ENCODE data around the gene TMEM200A. TPM values are rescaled to one million over a fixed set of nuclear protein-coding genes. Genes with fewer than 3 reads are reported as not detected.

Gene TMEM200A
- total RNA-seq, 2 donors from 2014 or later, result 0.66 to 1.0 TPM

- ATAC-seq (no peak), DNase-seq (no peak)
- 56 to 73% methylated on average over 1 of the region's 1 CpG for WGBS, 2 donors
- H3K4me1 ChIP-seq, result no peaks in the 10 kb centered on the region
- H3K4me3 ChIP-seq, result no peak overlapping the region
- TF ChIP-seq CTCF (IDR thresholded peaks at IDR 0.05), result no peak
- no peak for TF ChIP-seq POLR2A (IDR thresholded peaks at IDR 0.05)
- no peaks in the 10 kb centered on the region for H3K27me3 ChIP-seq
- intact Hi-C loops (cut with DNase I), result no loop called here
- no peaks in the 10 kb centered on the region for H3K9me3 ChIP-seq
- H3K27ac ChIP-seq, result no peak overlapping the region
- no peaks in the 10 kb centered on the region for H3K36me3 ChIP-seq (replicated peaks in 1 of 2; ENCODE audit: insufficient read depth in 1 of 2, low read depth in 2 of 2)
These were observed 101.6 kb downstream of the TMEM200A start for GRCh38 chr6:130467146-130468050.

- H3K4me3 ChIP-seq, result no peak overlapping the region
- WGBS, 2 donors, result 39 to 52% methylated on average over 7 of the region's 7 CpGs
- no peak for TF ChIP-seq CTCF (IDR thresholded peaks at IDR 0.05)
- no peak for TF ChIP-seq POLR2A (IDR thresholded peaks at IDR 0.05)
- DNase-seq, result no peak
- H3K27me3 ChIP-seq, result no peaks in the 10 kb centered on the region
- no peaks in the 10 kb centered on the region for H3K36me3 ChIP-seq (replicated peaks in 1 of 2; ENCODE audit: insufficient read depth in 1 of 2, low read depth in 2 of 2)
- no peaks in the 10 kb centered on the region for H3K9me3 ChIP-seq
- intact Hi-C loops (cut with DNase I), result no loop called here
- H3K27ac ChIP-seq, result no peak overlapping the region
- no peaks in the 10 kb centered on the region for H3K4me1 ChIP-seq
- no peak for ATAC-seq
These were observed 104.9 kb downstream of the TMEM200A start for GRCh38 chr6:130470766-130471165.

GRCh38 chr6:130473886-130474285 is 108.1 kb downstream of the TMEM200A start:
- ATAC-seq (no peak), DNase-seq (no peak)
- Histone ChIP-seq H3K4me3 (no peak overlapping the region), H3K27me3 (no peaks in the 10 kb centered on the region), H3K4me1 (no peaks in the 10 kb centered on the region), H3K27ac (no peak overlapping the region), H3K36me3 (replicated peaks in 1 of 2; ENCODE audit: insufficient read depth in 1 of 2, low read depth in 2 of 2) (no peaks in the 10 kb centered on the region), H3K9me3 (no peaks in the 10 kb centered on the region)
- intact Hi-C loops (cut with DNase I), result no loop called here
- TF ChIP-seq POLR2A (IDR thresholded peaks at IDR 0.05) (no peak), CTCF (IDR thresholded peaks at IDR 0.05) (no peak)
- 57 to 59% methylated on average over 5 of the region's 5 CpGs for WGBS, 2 donors

- H3K4me1 ChIP-seq, result no peaks in the 10 kb centered on the region
- intact Hi-C loops (cut with DNase I), result no loop called here
- ATAC-seq, result no peak
- 66 to 73% methylated on average over 5 of the region's 5 CpGs for WGBS, 2 donors
- no peak overlapping the region for H3K27ac ChIP-seq
- no peaks in the 10 kb centered on the region for H3K9me3 ChIP-seq
- TF ChIP-seq CTCF (IDR thresholded peaks at IDR 0.05) (no peak), POLR2A (IDR thresholded peaks at IDR 0.05) (no peak)
- H3K4me3 ChIP-seq, result no peak overlapping the region
- DNase-seq, result no peak
- no peaks in the 10 kb centered on the region for H3K36me3 ChIP-seq (replicated peaks in 1 of 2; ENCODE audit: insufficient read depth in 1 of 2, low read depth in 2 of 2)
- H3K27me3 ChIP-seq, result no peaks in the 10 kb centered on the region
These were observed 117.0 kb downstream of the TMEM200A start for GRCh38 chr6:130482645-130483390.

Data from body of pancreas (tissue), 4 donors.